HepG2 (cell line): ENCODE measurements around the gene MDH2. TPM values are rescaled to one million over a fixed set of nuclear protein-coding genes. Genes with fewer than 3 reads are reported as not detected.

Experiments
- ATAC-seq: fragments of 200-7000 bp; cut with Tn5 transposase; 3 replicates; pipeline ENCODE4 v1.9.1; 2020; ENCODE audit warnings: mild to moderate bottlenecking, moderate library complexity
- BruUV-seq: library from RNA; stranded (reverse); fragments of 400-500 nt; replicated peaks from 2 replicates; lab custom pipeline; 2021; lab: Mats Ljungman, UMichigan
- CTCF ChIA-PET: fragments of 300-600 bp; formaldehyde crosslinking; extraction: SDS; loops from one replicate; lab custom pipeline; 2021; ENCODE audit warnings: low total read pairs, inconsistent platforms, low intra/inter-chr PET ratio; lab: Yijun Ruan, JAX
- POLR2A ChIA-PET: fragments of 350-600 bp; sonication (Branson Sonifier 250); formaldehyde crosslinking; loops from one replicate; lab custom pipeline; 2020; ENCODE audit warnings: antibody characterized with exemption, inconsistent platforms; lab: Yijun Ruan, JAX
- DNase-seq: peaks from one replicate; pipeline ENCODE4 v3.0.0-alpha.2; 2015; ENCODE audit warnings: low spot score
- FAIRE-seq: peaks from 3 replicates; lab custom pipeline; 2011; peaks lifted over from hg19 to GRCh38; lab: Jason Lieb, UNC
- H2AFZ ChIP-seq: one replicate; pipeline ENCODE4 v1.6.1; 2011; ENCODE audit warnings: low read length, inconsistent platforms
- H3K27ac ChIP-seq: fragments of 300-600 bp; 3 replicates; pipeline ENCODE4 v1.8.0; 2011; ENCODE audit warnings: mixed run types, mild to moderate bottlenecking, mixed read lengths, low read length, inconsistent platforms; ENCODE audit not compliant: insufficient read depth; ENCODE audit errors: extremely low read length
- H3K27me3 ChIP-seq, 2 experiments: fragments of 200-600 bp in 1 of 2; 2 replicates in 1 of 2; 3 replicates in 1 of 2; pipeline versions ENCODE4 v1.6.0 to v1.8.0; 2011; ENCODE audit warnings: low read length in 2 of 2, mild to moderate bottlenecking in 2 of 2, moderate library complexity in 2 of 2, inconsistent platforms in 1 of 2; ENCODE audit not compliant: insufficient read depth in 2 of 2, control insufficient read depth in 1 of 2
- H3K36me3 ChIP-seq, 2 experiments: fragments of 200-600 bp in 1 of 2; replicated peaks in 1 of 2; 2 replicates in 1 of 2; 3 replicates in 1 of 2; pipeline versions ENCODE4 v1.5.1 to v1.8.0; 2011; ENCODE audit warnings: low read length in 2 of 2, inconsistent platforms in 1 of 2; ENCODE audit not compliant: insufficient read depth in 2 of 2, control insufficient read depth in 1 of 2
- H3K4me1 ChIP-seq: 2 replicates; pipeline ENCODE4 v1.5.1; 2012; ENCODE audit warnings: low read length, inconsistent platforms; ENCODE audit not compliant: insufficient read depth
- H3K4me2 ChIP-seq: 2 replicates; pipeline ENCODE4 v1.6.0; 2011; ENCODE audit warnings: low read depth, low read length, inconsistent platforms
- H3K4me3 ChIP-seq, 3 experiments: fragments of 200-600 bp in 1 of 3; sonication (generic), shearing (Covaris generic) in 1 of 3; replicated peaks in 1 of 3; 2 replicates each; pipeline ENCODE4 v1.5.1; 2011 to 2016; ENCODE audit warnings: low read length in 3 of 3, inconsistent platforms in 2 of 3, low read depth in 2 of 3, mild to moderate bottlenecking in 2 of 3, control low read depth in 1 of 3, mixed read lengths in 1 of 3; ENCODE audit not compliant: insufficient read depth in 1 of 3
- H3K79me2 ChIP-seq: one replicate; pipeline ENCODE4 v1.6.1; 2011; ENCODE audit warnings: low read length, inconsistent platforms; ENCODE audit not compliant: insufficient read depth
- H3K9ac ChIP-seq: 2 replicates; pipeline ENCODE4 v1.6.0; 2011; ENCODE audit warnings: mild to moderate bottlenecking, low read depth, low read length, inconsistent platforms; ENCODE audit not compliant: insufficient read depth
- H3K9me3 ChIP-seq: 2 replicates; pipeline ENCODE4 v1.5.1; 2012; ENCODE audit warnings: mild to moderate bottlenecking, low read length
- H4K20me1 ChIP-seq: 2 replicates; pipeline ENCODE4 v1.6.0; 2011; ENCODE audit warnings: inconsistent platforms, mild to moderate bottlenecking, low read length, moderate library complexity; ENCODE audit not compliant: insufficient read depth
- HNRNPLL ChIP-seq: fragments of 200-400 bp; formaldehyde crosslinking; IDR thresholded peaks from 2 replicates; pipeline ENCODE4 v1.6.1; 2017; ENCODE audit warnings: mild to moderate bottlenecking, low read depth, low read length; ENCODE audit not compliant: poor library complexity, severe bottlenecking
- POLR2AphosphoS2 ChIP-seq: IDR thresholded peaks from 2 replicates; pipeline ENCODE4 v1.6.1; 2011; ENCODE audit warnings: low read depth, low read length, improper control_type of control experiment
- SALL1 ChIP-seq: sonication (generic); formaldehyde crosslinking; IDR thresholded peaks from 2 replicates; pipeline ENCODE4 v1.8.0; 2022; ENCODE audit warnings: mild to moderate bottlenecking, missing genetic modification reagents
- SRF ChIP-seq: IDR thresholded peaks from 2 replicates; pipeline ENCODE4 v1.6.1; 2011; ENCODE audit warnings: mild to moderate bottlenecking, low read depth, low read length, moderate library complexity
- ZNF34 ChIP-seq: sonication (generic); formaldehyde crosslinking; IDR thresholded peaks from 2 replicates; pipeline ENCODE4 v1.4.0; 2020; ENCODE audit warnings: mild to moderate bottlenecking, missing genetic modification reagents, borderline replicate concordance
- ZSCAN12 ChIP-seq: sonication (generic); formaldehyde crosslinking; IDR thresholded peaks from 2 replicates; pipeline ENCODE4 v1.9.0; 2021; ENCODE audit warnings: mild to moderate bottlenecking, missing genetic modification reagents
- WGBS: methylation state at CpG from one replicate; pipeline ENCODE4 v1.1.6; 2017; ENCODE audit warnings: low lambda C conversion rate; 5-methylcytosine and 5-hydroxymethylcytosine counted together
- in situ Hi-C: cut with HindIII; loops from 2 replicates; pipeline ENCODE4 v1.10.0; 2017; ENCODE audit warnings: low pct_unique_long_range_greater_than_20kb; ENCODE audit not compliant: extremely low pct_ligation_motif_present
- intact Hi-C: fragments of 100-400 bp; cut with micrococcal nuclease; formaldehyde crosslinking; loops from one replicate; pipeline ENCODE4 v1.10.0; 2022; ENCODE audit not compliant: unreplicated experiment
- polyA plus RNA-seq, 8 experiments: library from polyadenylated mRNA; depleted of rRNA in 3 of 8; stranded (reverse) in 7 of 8; unstranded in 1 of 8; fragments of >200 nt; fragmentation: Illumina TruSeq in 4 of 8; extraction: Trizol in 4 of 8; gene quantifications; 2 replicates each; pipeline versions ENCODE4 v1.2.1 to v1.2.3, GENCODE V29; 2011 to 2016; ENCODE audit warnings: low read depth in 4 of 8, missing spikeins in 1 of 8, mixed read lengths in 1 of 8; ENCODE audit not compliant: insufficient read depth in 1 of 8
- total RNA-seq, 5 experiments: library from RNA; depleted of rRNA; stranded (reverse); fragments of >200 nt; fragmentation: Illumina TruSeq; extraction: Trizol; gene quantifications; 2 replicates each; pipeline ENCODE4 v1.2.3, GENCODE V29; 2016; ENCODE audit warnings: low read depth in 1 of 5
- TF ChIP-seq, protein P1 (sequence below): sonication (generic); formaldehyde crosslinking; IDR thresholded peaks from 2 replicates; pipeline ENCODE4 v1.8.1; 2023; ENCODE audit warnings: mild to moderate bottlenecking, moderate library complexity, missing genetic modification reagents

MDH2 gene
- total and polyA plus RNA-seq, 2 of the 13 experiments (the other 11 are each of a cell fraction or from before 2014, with no cell fraction given): 81.4 to 90.3 TPM

DNA sequence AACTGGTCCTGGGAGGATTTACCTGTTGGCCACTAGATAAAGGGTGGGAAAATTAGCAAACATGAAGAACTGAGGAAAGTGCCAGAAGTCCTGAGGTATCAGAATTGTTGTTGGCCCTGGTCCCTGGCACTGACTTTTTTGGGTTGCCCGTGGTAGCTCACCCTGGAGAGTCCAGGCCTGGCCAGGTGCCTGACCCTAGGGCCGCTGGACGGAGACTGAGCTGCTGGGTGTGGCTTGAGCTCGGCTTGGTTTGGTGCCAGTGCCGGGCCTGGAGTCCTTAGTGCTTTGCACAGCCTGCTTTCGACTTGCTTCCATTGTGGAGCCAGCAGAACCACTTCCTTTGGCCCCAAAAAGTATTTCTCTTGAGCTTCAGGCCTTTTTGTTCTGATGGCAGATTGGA is 12.9 kb downstream of the MDH2 start (continued):
- TF ChIP-seq SALL1 (CRISPR knock-in tag) (no peak), SRF (no peak), ZSCAN12 (CRISPR knock-in tag) (no peak), ZNF34 (CRISPR knock-in tag) (no peak)
- TF ChIP-seq, protein P1, sequence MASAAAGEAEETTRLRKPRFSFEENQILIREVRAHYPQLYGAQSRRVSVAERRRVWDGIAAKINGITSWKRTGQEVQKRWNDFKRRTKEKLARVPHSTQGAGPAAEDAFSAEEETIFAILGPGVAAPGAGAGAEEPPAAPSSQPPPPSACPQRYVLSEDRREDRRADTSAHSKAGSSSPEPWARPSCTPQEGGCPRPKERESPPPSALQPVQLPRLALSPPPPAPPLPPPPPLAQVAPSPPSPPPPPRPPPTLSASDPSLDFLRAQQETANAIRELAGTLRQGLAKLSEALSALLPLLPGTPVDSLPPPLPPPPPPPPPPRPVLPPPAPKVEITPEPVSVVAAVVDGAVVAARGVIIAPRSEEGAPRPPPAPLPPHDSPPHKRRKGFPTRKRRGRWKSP (CRISPR knock-in tag): no peak

DNA sequence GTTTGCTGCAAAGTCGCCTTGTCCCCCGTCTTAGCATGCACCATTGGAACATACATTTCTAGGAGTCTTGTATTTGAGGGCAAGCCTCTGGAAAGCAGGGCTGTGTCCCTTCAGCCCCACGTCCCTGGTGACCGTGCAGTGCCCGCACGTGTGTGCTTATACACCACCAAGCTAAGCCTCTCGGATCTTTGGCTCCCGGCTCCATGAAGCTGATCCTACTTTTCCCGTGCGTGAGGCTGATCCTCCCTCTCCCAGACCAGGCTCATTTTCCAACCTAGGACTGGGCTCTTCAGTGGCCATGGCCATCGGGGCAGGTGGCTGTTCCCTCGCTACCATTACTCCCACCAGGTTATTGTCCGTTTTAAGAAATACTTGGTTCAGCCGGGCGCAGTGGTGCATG is 14.3 kb downstream of the MDH2 start:
- Histone ChIP-seq H3K79me2 (no peaks in the 10 kb centered on the region), H4K20me1 (no peaks in the 10 kb centered on the region; the same call in 1 of the 2 replicates), H2AFZ (no peak overlapping the region), H3K9ac (no peak overlapping the region), H3K27me3 (no peaks in the 10 kb centered on the region), H3K4me2 (no peak overlapping the region), H3K9me3 (no peaks in the 10 kb centered on the region), H3K27ac (no peak overlapping the region), H3K36me3 (peaks cover 52 to 96% of the 10 kb centered on the region in 2 experiments), H3K4me3 (no peak overlapping the region), H3K4me1 (peaks cover 33% of the 10 kb centered on the region)
- ATAC-seq (no peak; the same call in 2 of the 3 replicates), FAIRE-seq (no peak), DNase-seq (no peak)
- ChIA-PET POLR2A (no interaction called here), CTCF (no interaction called here)
- intact Hi-C loops (no loop called here), in situ Hi-C loops (no loop called here)
- BruUV-seq: no TSS peak
- WGBS: 95% methylated on average over 15 of the region's 15 CpGs
- TF ChIP-seq POLR2AphosphoS2: peak; percentile 89; the same call in 1 of the 2 replicates
- no peak for TF ChIP-seq HNRNPLL
